Fibroblast of the aortic adventitia (primary cell): ENCODE data around the gene CYTH4. TPM values are rescaled to one million over a fixed set of nuclear protein-coding genes. Genes with fewer than 3 reads are reported as not detected.

Source experiments
- DNase-seq: peaks from one replicate; pipeline ENCODE4 v3.0.0-alpha.2; 2010; ENCODE audit warnings: low read depth
- H3K4me3 ChIP-seq: 2 replicates; pipeline ENCODE4 v1.5.1; 2011; ENCODE audit warnings: low read depth, mild to moderate bottlenecking, control low read depth, low read length, moderate library complexity
- total RNA-seq: library from RNA; depleted of rRNA; stranded (reverse); fragments of >200 nt; gene quantifications from 2 replicates; pipeline ENCODE4 v1.2.3, GENCODE V29; 2012; ENCODE audit warnings: low replicate concordance
- TF ChIP-seq, protein P1 (sequence below): IDR thresholded peaks from 2 replicates; pipeline ENCODE4 v1.5.1; 2011; ENCODE audit warnings: mild to moderate bottlenecking, low read length, control low read depth, inconsistent platforms; ENCODE audit not compliant: insufficient read depth

Gene CYTH4
- total RNA-seq, 1 donor: 0.72 TPM

DNA sequence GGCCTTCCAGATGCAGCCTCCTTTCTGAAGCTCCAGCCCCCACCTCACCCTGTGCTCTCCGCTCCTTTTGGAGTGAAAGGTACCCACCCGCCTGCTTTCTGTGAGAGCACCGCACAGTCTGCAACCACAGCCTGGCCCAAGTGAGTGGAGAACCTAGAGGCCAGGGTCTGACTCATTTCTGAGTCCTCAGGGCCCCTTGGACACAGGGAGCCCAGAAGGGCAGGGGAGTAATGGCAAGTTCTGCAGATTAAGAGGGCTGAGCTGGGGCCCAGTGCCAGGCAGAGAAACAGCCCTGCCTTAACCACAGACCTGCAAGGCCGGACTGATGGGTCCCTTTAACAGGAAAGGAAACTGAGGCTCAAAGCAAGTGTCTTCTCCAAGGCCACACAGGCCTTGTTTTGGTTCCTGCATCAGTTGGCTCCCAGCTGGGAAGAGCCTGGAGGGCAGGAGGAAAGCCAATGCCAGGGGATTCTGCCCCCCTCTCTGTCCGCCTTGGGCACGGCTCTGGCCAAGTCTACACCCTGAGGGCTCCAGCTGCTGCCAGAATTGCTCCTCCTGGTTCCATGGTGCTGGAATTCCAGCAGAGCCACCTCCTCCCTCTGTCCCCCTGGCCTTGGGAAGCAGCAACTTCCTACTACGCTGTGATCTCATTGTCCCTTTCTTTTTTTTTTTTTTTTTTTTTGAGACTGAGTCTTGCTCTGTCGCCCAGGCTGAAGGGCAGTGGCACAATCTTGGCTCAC, 55.1 kb downstream of the CYTH4 start:
- TF ChIP-seq, protein P1, sequence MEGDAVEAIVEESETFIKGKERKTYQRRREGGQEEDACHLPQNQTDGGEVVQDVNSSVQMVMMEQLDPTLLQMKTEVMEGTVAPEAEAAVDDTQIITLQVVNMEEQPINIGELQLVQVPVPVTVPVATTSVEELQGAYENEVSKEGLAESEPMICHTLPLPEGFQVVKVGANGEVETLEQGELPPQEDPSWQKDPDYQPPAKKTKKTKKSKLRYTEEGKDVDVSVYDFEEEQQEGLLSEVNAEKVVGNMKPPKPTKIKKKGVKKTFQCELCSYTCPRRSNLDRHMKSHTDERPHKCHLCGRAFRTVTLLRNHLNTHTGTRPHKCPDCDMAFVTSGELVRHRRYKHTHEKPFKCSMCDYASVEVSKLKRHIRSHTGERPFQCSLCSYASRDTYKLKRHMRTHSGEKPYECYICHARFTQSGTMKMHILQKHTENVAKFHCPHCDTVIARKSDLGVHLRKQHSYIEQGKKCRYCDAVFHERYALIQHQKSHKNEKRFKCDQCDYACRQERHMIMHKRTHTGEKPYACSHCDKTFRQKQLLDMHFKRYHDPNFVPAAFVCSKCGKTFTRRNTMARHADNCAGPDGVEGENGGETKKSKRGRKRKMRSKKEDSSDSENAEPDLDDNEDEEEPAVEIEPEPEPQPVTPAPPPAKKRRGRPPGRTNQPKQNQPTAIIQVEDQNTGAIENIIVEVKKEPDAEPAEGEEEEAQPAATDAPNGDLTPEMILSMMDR: no peak
- no peak overlapping the region for H3K4me3 ChIP-seq
- DNase-seq: peak; percentile 53

DNA sequence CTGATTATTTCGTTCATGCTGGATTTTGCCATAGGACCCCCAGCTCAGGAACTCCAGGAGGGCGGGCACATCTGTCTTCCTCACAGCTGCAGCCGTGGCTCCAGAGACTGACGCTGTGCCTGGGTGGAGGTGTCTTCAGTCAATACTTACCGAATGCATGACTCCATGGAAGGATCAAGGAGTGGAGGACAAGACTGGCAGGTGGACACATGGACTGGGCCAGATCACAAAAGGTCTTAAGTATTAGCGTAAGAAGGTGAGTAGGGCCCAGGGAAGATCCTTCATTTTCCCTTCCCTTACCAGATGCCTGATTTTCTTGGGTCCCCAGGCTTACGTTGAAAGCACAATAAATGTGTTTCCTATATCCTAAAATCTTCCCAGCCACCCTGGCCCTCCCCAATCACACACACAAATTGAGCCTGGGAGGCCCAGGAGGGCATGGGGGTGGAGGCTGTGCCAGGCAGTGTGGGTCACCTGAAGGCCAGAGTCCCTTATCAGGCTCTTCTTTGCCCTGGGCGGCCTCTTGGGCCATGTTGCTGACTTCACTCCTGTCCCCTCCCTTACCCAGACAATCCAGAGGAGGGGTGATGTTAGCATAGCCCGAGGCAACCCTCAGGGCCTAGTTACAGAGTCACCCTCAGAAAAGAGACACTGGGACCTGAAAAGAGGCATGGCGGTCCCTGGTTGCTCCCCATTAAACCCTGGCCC, 56.4 kb downstream of the CYTH4 start:
- TF ChIP-seq, protein P1: no peak
- DNase-seq: no peak
- H3K4me3 ChIP-seq: no peak overlapping the region

DNA sequence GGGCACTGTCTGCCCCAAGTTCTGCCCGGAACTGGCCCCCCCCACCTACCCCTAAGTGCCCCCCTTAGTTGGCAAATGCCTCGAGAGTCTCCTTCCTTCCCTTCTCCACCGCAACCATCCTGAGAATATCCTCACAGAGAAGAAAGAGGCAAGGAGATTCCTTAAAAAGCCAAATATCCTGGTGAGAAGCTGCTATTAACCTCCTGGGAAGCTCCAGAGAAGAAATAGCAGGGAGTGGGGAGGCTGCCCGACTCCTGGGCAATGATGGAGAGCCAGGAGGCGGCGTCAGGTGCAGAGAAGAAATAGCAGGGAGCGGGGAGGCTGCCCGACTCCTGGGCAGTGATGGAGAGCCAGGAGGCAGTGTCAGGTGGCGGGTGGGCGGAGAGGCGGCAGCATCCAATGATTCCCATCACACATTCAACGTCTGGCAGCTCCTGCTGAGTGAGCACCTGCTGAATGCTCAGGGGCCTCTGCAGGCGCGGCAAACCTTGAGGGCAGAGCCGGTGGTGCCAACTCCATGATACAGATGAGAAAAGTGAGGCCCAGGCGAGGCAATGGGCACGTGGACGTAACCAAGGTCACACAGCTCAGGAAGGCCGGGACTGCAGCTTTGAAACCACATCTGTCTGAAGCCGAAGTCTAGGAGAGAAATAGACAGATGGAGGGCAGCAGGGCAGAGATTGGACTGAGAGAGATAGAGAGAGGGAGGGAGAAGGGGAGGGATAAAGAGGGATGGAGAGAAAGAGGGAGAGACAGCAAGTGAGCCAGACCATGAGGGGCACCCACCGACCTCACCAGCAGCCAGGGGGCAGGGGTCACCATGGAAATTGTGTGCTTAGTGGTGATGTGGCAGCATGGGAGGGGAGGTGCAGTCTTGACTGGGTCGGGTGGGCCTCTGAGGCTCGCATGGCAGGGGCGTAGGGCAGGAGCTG, 58.3 kb downstream of the CYTH4 start:
- DNase-seq: no peak
- no peak overlapping the region for H3K4me3 ChIP-seq
- TF ChIP-seq, protein P1: no peak

DNA sequence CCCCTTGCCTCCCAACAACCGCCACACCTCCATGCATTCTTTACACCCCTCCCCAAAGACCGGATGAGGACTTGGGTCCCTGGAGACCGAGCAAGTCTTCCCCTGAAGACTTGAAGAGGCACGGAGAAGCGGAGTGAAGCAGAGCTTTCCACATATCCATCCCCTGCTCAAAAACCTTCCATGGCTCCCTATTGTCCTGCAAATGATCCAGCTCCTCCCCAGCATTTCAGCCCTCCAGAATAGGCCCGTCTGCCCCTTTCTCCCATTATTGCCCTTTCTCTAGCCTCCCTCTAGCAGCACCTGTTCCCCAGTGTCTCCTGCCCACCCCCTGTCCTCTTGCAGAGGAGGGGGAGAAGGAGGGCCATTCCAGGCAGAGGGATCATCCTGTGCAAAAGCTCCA, 59.8 kb downstream of the CYTH4 start:
- TF ChIP-seq, protein P1: no peak
- no peak for DNase-seq

DNA sequence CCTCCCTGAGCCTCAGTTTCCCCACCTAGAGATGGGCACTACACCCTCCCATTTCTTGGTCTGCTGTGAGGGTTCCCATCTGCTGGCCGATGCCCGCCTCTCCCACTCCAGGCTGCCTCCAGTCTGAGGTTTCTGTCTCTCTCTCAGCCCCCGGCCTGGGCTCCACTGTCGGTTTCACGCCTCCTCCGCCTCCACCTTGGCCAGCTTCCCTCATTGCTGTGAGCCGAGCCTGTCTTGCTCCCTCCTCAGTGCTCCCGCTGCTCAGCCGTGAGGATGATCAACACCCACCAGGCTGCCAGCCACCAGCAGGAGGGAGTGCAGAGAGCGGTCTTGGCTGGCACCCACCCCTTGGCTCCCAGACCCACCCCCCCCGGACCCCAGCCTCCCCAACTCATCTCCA, 61.0 kb downstream of the CYTH4 start:
- no peak overlapping the region for H3K4me3 ChIP-seq
- TF ChIP-seq, protein P1: no peak
- DNase-seq: no peak

More for the DNA sequence above, 59.8 kb downstream of the CYTH4 start:
- no peak overlapping the region for H3K4me3 ChIP-seq

DNA sequence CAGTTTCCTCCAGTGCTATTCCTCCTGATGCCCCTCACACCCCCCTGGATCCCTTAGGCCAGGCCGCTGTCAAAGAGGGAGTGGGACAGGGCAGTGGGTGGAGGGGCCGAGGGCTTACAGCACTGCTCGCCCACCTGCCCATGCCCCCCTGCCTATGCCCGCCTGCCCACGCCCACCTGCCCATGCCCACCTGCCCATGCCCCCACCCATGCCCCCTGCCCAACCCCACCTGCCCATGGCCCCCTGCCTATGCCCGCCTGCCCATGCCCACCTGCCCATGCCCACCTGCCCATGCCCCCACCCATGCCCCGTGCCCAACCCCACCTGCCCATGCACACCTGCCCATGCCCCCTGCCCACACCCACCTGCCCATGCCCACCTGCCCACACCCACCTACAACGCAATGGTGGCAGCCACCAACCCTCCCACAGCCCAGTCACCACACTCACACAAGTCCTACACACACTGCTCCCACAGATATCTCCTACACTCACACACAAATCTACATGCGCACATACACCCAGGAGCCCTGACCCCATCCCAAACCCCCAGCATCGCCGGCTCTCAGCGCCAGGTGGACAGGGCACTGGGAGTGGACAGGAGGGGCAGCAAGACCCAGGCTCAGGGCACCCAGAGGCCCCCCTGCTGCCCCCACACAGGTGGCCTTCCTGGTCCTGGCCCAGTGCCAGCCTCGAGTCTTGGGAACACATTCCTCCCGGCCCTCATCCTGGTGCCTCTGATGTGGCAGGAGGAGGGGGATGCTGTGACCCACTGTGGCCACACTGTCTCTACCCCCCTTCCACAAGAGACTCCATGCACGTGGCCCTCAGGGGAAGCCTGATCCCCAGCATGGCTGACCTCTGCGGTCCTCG, 61.8 kb downstream of the CYTH4 start:
- no peak overlapping the region for H3K4me3 ChIP-seq
- TF ChIP-seq, protein P1: no peak
- no peak for DNase-seq
